K562 treated with DMSO at 1 percent for 4 hours (cell line): ENCODE results near the gene EFNA5. TPM values are rescaled to one million over a fixed set of nuclear protein-coding genes. Genes with fewer than 3 reads are reported as not detected.

Source experiments
- total RNA-seq: library from RNA; unstranded; fragments of 300-600 nt; gene quantifications from 2 replicates; pipeline ENCODE4 v1.2.3, GENCODE V29; 2022; ENCODE audit not compliant: insufficient read depth

EFNA5 gene
- not detected in 2 replicates for total RNA-seq

GRCh38 chr5:107670932-107671741 lies at the start of gene EFNA5:
Gene EFNA5, minus strand, starts transcription at chr5:107670937.

